ENCODE data around the gene NABP1.

DNA sequence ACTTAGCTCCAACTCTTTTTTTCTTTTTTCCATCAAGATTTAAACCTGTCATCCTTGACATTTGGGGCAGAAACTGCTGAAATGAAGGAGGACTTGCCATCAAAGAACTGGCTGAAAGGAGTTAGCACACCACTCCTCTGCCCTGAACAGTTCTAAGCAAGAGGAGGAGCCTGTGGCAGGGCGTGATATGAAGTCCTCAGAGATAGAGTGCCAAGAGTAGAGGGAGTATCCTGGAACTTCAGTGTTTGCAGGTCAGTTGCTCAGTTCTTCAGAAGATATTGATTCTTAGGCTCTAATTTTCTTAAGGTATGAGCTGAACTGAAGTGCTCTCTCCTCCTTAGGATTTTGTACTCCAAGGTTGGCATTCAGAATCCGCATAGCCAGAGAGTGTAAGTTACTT lies 15.2 kb downstream of the NABP1 start:
- TF ChIP-seq, protein P1, sequence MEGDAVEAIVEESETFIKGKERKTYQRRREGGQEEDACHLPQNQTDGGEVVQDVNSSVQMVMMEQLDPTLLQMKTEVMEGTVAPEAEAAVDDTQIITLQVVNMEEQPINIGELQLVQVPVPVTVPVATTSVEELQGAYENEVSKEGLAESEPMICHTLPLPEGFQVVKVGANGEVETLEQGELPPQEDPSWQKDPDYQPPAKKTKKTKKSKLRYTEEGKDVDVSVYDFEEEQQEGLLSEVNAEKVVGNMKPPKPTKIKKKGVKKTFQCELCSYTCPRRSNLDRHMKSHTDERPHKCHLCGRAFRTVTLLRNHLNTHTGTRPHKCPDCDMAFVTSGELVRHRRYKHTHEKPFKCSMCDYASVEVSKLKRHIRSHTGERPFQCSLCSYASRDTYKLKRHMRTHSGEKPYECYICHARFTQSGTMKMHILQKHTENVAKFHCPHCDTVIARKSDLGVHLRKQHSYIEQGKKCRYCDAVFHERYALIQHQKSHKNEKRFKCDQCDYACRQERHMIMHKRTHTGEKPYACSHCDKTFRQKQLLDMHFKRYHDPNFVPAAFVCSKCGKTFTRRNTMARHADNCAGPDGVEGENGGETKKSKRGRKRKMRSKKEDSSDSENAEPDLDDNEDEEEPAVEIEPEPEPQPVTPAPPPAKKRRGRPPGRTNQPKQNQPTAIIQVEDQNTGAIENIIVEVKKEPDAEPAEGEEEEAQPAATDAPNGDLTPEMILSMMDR (IDR thresholded peaks at IDR 0.05): no peak
- TF ChIP-seq EP300 (IDR thresholded peaks at IDR 0.05): no peak

Measured in sigmoid colon (tissue), 4 donors.